Measurements from ENCODE around the gene NEDD4L. TPM values are rescaled to one million over a fixed set of nuclear protein-coding genes. Genes with fewer than 3 reads are reported as not detected.

The NEDD4L gene
- total RNA-seq, 2 experiments from 2014 or later, result 3.2 to 3.3 TPM

- no peak for DNase-seq (ENCODE audit: low spot score)
- Histone ChIP-seq H3K4me1 (ENCODE audit: insufficient read depth, low read length, poor library complexity, severe bottlenecking) (no peaks in the 10 kb centered on the region), H3K27ac (ENCODE audit: low read depth, low read length, poor library complexity, severe bottlenecking) (no peak overlapping the region), H3K79me2 (ENCODE audit: insufficient read depth, low read depth, low read length) (no peaks in the 10 kb centered on the region), H4K20me1 (ENCODE audit: insufficient read depth, low read length) (no peaks in the 10 kb centered on the region), H2AFZ (ENCODE audit: low read length) (no peak overlapping the region), H3K36me3 (ENCODE audit: insufficient read depth, low read length) (no peaks in the 10 kb centered on the region), H3K9me2 (ENCODE audit: insufficient read depth, low read length) (no peaks in the 10 kb centered on the region), H3K4me2 (ENCODE audit: low read length) (no peak overlapping the region), H3K4me3 (ENCODE audit: low read depth, low read length, poor library complexity, severe bottlenecking) (no peak overlapping the region), H3K9me3 (ENCODE audit: low read length) (no peaks in the 10 kb centered on the region)
- intact Hi-C loops (cut with micrococcal nuclease; ENCODE audit: unreplicated experiment), result no loop called here
- ChIA-PET CTCF (ENCODE audit: unreplicated experiment) (no interaction called here), POLR2A (no interaction called here)
- no TSS peak for BruUV-seq (replicated peaks)
- TF ChIP-seq, protein P1, sequence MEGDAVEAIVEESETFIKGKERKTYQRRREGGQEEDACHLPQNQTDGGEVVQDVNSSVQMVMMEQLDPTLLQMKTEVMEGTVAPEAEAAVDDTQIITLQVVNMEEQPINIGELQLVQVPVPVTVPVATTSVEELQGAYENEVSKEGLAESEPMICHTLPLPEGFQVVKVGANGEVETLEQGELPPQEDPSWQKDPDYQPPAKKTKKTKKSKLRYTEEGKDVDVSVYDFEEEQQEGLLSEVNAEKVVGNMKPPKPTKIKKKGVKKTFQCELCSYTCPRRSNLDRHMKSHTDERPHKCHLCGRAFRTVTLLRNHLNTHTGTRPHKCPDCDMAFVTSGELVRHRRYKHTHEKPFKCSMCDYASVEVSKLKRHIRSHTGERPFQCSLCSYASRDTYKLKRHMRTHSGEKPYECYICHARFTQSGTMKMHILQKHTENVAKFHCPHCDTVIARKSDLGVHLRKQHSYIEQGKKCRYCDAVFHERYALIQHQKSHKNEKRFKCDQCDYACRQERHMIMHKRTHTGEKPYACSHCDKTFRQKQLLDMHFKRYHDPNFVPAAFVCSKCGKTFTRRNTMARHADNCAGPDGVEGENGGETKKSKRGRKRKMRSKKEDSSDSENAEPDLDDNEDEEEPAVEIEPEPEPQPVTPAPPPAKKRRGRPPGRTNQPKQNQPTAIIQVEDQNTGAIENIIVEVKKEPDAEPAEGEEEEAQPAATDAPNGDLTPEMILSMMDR (conservative IDR thresholded peaks at IDR 0.05; ENCODE audit: low read length), result no peak
- no peak for TF ChIP-seq EZH2phosphoT487 (IDR thresholded peaks at IDR 0.05; ENCODE audit: borderline replicate concordance, low read depth, low read length)
Observed at GRCh38 chr18:58163004-58163590, 119.1 kb downstream of the NEDD4L start.

- H3K36me3 ChIP-seq (ENCODE audit: insufficient read depth, low read length), result no peaks in the 10 kb centered on the region
- H3K79me2 ChIP-seq (ENCODE audit: insufficient read depth, low read depth, low read length), result no peaks in the 10 kb centered on the region
- H3K27ac ChIP-seq (ENCODE audit: low read depth, low read length, poor library complexity, severe bottlenecking), result no peak overlapping the region
- no peak overlapping the region for H3K4me3 ChIP-seq (ENCODE audit: low read depth, low read length, poor library complexity, severe bottlenecking)
- no peak for DNase-seq (ENCODE audit: low spot score)
- POLR2A ChIA-PET, result no interaction called here
- CTCF ChIA-PET (ENCODE audit: unreplicated experiment), result no interaction called here
- BruUV-seq (replicated peaks), result no TSS peak
- no peaks in the 10 kb centered on the region for H3K9me2 ChIP-seq (ENCODE audit: insufficient read depth, low read length)
- TF ChIP-seq, protein P1 (conservative IDR thresholded peaks at IDR 0.05; ENCODE audit: low read length), result no peak
- no peak for TF ChIP-seq EZH2phosphoT487 (IDR thresholded peaks at IDR 0.05; ENCODE audit: borderline replicate concordance, low read depth, low read length)
- intact Hi-C loops (cut with micrococcal nuclease; ENCODE audit: unreplicated experiment), result no loop called here
- H2AFZ ChIP-seq (ENCODE audit: low read length), result no peak overlapping the region
- H3K4me2 ChIP-seq (ENCODE audit: low read length), result no peak overlapping the region
- H4K20me1 ChIP-seq (ENCODE audit: insufficient read depth, low read length), result no peaks in the 10 kb centered on the region
- H3K9me3 ChIP-seq (ENCODE audit: low read length), result no peaks in the 10 kb centered on the region
- H3K4me1 ChIP-seq (ENCODE audit: insufficient read depth, low read length, poor library complexity, severe bottlenecking), result no peaks in the 10 kb centered on the region
Observed at GRCh38 chr18:58166278-58166844, 122.3 kb downstream of the NEDD4L start.

DNA sequence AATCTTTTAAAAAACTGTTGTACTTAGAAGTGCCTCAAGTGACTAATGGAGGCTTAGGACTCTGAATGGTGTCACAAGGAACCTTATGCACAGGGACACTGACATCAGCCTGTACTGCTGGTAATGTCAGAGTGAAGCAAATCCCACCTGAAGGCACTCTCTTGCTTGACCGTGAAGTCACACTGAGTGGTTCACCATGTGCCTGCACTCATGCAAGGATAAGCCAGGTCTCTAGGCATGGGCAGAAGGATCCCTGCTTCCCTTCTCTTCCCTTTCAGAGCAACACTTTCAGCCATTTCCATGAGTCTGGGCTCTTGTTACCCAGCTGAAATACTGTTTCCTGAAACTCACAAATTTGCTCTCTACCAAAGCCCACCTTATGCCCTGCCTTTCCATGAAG is 123.0 kb downstream of the NEDD4L start:
- Histone ChIP-seq H3K9me3 (ENCODE audit: low read length) (no peaks in the 10 kb centered on the region), H4K20me1 (ENCODE audit: insufficient read depth, low read length) (no peaks in the 10 kb centered on the region), H3K36me3 (ENCODE audit: insufficient read depth, low read length) (no peaks in the 10 kb centered on the region), H3K4me2 (ENCODE audit: low read length) (no peak overlapping the region), H3K27ac (ENCODE audit: low read depth, low read length, poor library complexity, severe bottlenecking) (no peak overlapping the region), H3K4me3 (ENCODE audit: low read depth, low read length, poor library complexity, severe bottlenecking) (no peak overlapping the region), H3K9me2 (ENCODE audit: insufficient read depth, low read length) (no peaks in the 10 kb centered on the region), H3K79me2 (ENCODE audit: insufficient read depth, low read depth, low read length) (no peaks in the 10 kb centered on the region), H3K4me1 (ENCODE audit: insufficient read depth, low read length, poor library complexity, severe bottlenecking) (no peaks in the 10 kb centered on the region), H2AFZ (ENCODE audit: low read length) (no peak overlapping the region)
- intact Hi-C loops (cut with micrococcal nuclease; ENCODE audit: unreplicated experiment), result no loop called here
- ChIA-PET CTCF (ENCODE audit: unreplicated experiment) (no interaction called here), POLR2A (no interaction called here)
- TF ChIP-seq EZH2phosphoT487 (IDR thresholded peaks at IDR 0.05; ENCODE audit: borderline replicate concordance, low read depth, low read length), result no peak
- TF ChIP-seq, protein P1 (conservative IDR thresholded peaks at IDR 0.05; ENCODE audit: low read length), result no peak
- no peak for DNase-seq (ENCODE audit: low spot score)
- no TSS peak for BruUV-seq (replicated peaks)

All from OCI-LY7 (cell line).